Right lobe of liver (tissue), 4 donors: Measurements from ENCODE around the gene SPATA2L.

Experiments used
- POLR2A ChIP-seq: fragments of 450-650 bp; IDR thresholded peaks from one replicate; pipeline ENCODE4 v1.6.1; 2017; ENCODE audit warnings: antibody characterized with exemption, mild to moderate bottlenecking
- TF ChIP-seq, protein P1 (sequence below), 4 donors: fragments of 200-600 bp in 3 of 4; fragments of 450-650 bp in 1 of 4; IDR thresholded peaks; one replicate each; pipeline versions ENCODE4 v1.5.1 to v1.8.0; 2016 to 2022; ENCODE audit warnings: antibody characterized with exemption in 4 of 4, mild to moderate bottlenecking in 2 of 4
- donor health status: DM: no; HTN: no; CAD: no.
- donor health status: DM: no; HTN: no; CAD: no.
- donor health status: DM: no; HTN: yes; CAD: no.

DNA sequence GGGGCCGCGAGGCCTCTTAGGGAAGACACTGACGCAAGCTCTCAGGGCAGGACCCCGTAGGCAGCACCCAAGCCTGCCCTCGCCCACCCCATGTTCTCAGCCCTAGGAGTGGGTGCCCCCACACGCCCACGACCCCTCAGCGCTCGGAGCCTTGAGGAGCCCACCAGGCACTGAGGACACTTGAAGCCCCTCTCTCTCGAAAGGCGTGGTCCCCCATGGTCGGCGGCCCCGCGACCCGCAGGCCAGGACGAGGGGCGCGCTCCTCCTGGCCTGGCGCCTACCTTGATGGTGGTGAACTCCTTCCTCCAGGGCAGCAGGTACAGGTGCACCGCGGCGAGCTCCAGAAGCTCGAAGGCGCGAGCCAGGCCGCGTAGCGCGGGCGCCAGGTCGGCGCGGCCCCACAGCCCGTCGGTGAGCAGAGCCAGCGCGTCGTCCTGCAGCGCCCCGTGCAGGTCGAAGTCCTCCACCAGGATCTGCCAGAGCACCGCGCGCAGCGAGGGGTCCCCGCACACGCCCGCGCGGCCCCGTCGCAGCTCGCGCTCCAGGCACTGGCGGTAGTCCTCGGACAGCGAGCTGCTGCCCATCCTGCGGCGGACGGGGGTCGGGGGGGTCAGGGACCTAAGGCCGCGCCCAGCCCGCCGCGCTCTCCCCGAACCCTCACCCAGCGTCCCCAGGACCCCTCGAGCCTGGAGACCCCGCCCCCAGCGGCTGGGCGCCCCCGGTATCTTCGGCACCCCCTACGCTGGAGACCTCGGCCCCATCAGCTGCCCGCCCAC is 668 bp downstream of the SPATA2L start:
- TF ChIP-seq, protein P1, sequence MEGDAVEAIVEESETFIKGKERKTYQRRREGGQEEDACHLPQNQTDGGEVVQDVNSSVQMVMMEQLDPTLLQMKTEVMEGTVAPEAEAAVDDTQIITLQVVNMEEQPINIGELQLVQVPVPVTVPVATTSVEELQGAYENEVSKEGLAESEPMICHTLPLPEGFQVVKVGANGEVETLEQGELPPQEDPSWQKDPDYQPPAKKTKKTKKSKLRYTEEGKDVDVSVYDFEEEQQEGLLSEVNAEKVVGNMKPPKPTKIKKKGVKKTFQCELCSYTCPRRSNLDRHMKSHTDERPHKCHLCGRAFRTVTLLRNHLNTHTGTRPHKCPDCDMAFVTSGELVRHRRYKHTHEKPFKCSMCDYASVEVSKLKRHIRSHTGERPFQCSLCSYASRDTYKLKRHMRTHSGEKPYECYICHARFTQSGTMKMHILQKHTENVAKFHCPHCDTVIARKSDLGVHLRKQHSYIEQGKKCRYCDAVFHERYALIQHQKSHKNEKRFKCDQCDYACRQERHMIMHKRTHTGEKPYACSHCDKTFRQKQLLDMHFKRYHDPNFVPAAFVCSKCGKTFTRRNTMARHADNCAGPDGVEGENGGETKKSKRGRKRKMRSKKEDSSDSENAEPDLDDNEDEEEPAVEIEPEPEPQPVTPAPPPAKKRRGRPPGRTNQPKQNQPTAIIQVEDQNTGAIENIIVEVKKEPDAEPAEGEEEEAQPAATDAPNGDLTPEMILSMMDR (IDR thresholded peaks at IDR 0.05) = peak in 3 of 4 donors; percentile 15 to 33 (median 20)
- TF ChIP-seq POLR2A = no peak
